ENCODE results near the gene RAB5B.
A peak's percentile ranks its signal among the peaks of the same experiment; 100 is the strongest.
"Not testable (repeated sequence)": the region's sequence is repeated elsewhere in the genome, so short reads cannot be mapped to it uniquely, and the experiment has no call there.

Gene RAB5B

GRCh38 chr12:55942055-55942454, 31.8 kb upstream of the RAB5B start:
- no peak for DNase-seq (ENCODE audit: low read depth)

- no peak for DNase-seq (ENCODE audit: low read depth)
Observed at GRCh38 chr12:55942577-55943136, 31.2 kb upstream of the RAB5B start.

- no peak for DNase-seq (ENCODE audit: low read depth)
Observed at GRCh38 chr12:55946553-55946952, 27.3 kb upstream of the RAB5B start.

- no peak for DNase-seq (ENCODE audit: low read depth)
Observed at GRCh38 chr12:55955344-55955743, 18.5 kb upstream of the RAB5B start.

- DNase-seq (ENCODE audit: low read depth) = peak; percentile 32
Observed at GRCh38 chr12:55955800-55956508, 17.9 kb upstream of the RAB5B start.

- no peak for DNase-seq (ENCODE audit: low read depth)
Observed at GRCh38 chr12:55957106-55957859, 16.6 kb upstream of the RAB5B start.

GRCh38 chr12:55963760-55964159, 10.1 kb upstream of the RAB5B start:
- DNase-seq (ENCODE audit: low read depth) = no peak

GRCh38 chr12:55965240-55965639, 8.6 kb upstream of the RAB5B start:
- DNase-seq (ENCODE audit: low read depth) = no peak

GRCh38 chr12:55965941-55966407, 7.9 kb upstream of the RAB5B start, which contains the start of gene PMEL:
Gene PMEL, minus strand, starts transcription at chr12:55966042. Its CDS starts 31 bp downstream, at chr12:55966011.
- DNase-seq (ENCODE audit: low read depth) = no peak

- peak; percentile 85 for DNase-seq (ENCODE audit: low read depth)
Observed at GRCh38 chr12:55966408-55967281, 7.2 kb upstream of the RAB5B start, which contains the start of gene CDK2. Gene CDK2, plus strand, starts transcription at chr12:55966830. Its CDS starts 179 bp downstream, at chr12:55967009.

GRCh38 chr12:55969356-55969755, 4.5 kb upstream of the RAB5B start:
- no peak for DNase-seq (ENCODE audit: low read depth)

- DNase-seq (ENCODE audit: low read depth) = no peak
Observed at GRCh38 chr12:55970775-55971174, 3.1 kb upstream of the RAB5B start.

- DNase-seq (ENCODE audit: low read depth) = no peak
Observed at GRCh38 chr12:55972042-55972441, 1.8 kb upstream of the RAB5B start.

- DNase-seq (ENCODE audit: low read depth) = no peak
Observed at GRCh38 chr12:55972456-55972855, 1.4 kb upstream of the RAB5B start.

GRCh38 chr12:55972911-55973598, 823 bp upstream of the RAB5B start:
- DNase-seq (ENCODE audit: low read depth) = no peak

GRCh38 chr12:55974308-55974730, 441 bp downstream of the RAB5B start:
- DNase-seq (ENCODE audit: low read depth) = no peak

GRCh38 chr12:55978393-55978792, 4.5 kb downstream of the RAB5B start:
- no peak for DNase-seq (ENCODE audit: low read depth)

GRCh38 chr12:55979069-55979468, 5.2 kb downstream of the RAB5B start:
- DNase-seq (ENCODE audit: low read depth) = no peak

GRCh38 chr12:55981882-55982281, 8.0 kb downstream of the RAB5B start:
- DNase-seq (ENCODE audit: low read depth) = not testable (repeated sequence)

GRCh38 chr12:55982319-55982936, 8.6 kb downstream of the RAB5B start:
- no peak for DNase-seq (ENCODE audit: low read depth)

Data from stimulated activated CD4-positive, alpha-beta T cell treated with anti-CD3 and anti-CD28 coated beads, Interleukin-2, amount 100 ng/mL, for 4 hours (primary cell).